GM18951 (cell line): Measurements from ENCODE around the gene TMEM212.

Experiments
- POLR2A ChIP-seq: IDR thresholded peaks from 4 replicates; pipeline ENCODE4 v1.6.1; 2011; ENCODE audit warnings: mild to moderate bottlenecking; ENCODE audit not compliant: insufficient read length, insufficient read depth; ENCODE audit errors: extremely low read depth
- in situ Hi-C: fragments of 300-500 bp; cut with MboI; formaldehyde crosslinking; loops from one replicate; pipeline ENCODE4 v1.12.0; 2022; ENCODE audit warnings: low sequenced_read_pairs, mixed read lengths, inconsistent platforms; ENCODE audit not compliant: unreplicated experiment

Gene TMEM212

DNA sequence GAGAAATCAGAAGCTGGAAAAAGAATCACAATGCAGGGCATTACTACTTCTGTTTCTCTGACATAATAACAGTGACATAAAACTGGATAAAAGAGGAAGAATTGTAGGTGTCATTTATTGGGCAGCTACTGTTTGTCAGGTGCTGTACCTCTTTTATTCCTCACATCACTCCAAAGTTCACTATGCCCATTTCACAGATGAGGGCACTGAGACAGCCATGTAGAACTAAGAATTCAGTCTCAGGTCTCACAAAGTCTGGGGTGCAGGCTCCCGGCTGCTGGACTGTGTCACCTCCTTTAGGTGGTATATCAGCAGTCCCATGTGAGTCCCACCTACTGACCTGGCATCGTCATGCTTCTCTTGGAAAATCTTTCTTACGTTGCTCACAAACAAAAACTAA is 20.8 kb downstream of the TMEM212 start:
- in situ Hi-C loops, result no loop called here
- no peak for TF ChIP-seq POLR2A

DNA sequence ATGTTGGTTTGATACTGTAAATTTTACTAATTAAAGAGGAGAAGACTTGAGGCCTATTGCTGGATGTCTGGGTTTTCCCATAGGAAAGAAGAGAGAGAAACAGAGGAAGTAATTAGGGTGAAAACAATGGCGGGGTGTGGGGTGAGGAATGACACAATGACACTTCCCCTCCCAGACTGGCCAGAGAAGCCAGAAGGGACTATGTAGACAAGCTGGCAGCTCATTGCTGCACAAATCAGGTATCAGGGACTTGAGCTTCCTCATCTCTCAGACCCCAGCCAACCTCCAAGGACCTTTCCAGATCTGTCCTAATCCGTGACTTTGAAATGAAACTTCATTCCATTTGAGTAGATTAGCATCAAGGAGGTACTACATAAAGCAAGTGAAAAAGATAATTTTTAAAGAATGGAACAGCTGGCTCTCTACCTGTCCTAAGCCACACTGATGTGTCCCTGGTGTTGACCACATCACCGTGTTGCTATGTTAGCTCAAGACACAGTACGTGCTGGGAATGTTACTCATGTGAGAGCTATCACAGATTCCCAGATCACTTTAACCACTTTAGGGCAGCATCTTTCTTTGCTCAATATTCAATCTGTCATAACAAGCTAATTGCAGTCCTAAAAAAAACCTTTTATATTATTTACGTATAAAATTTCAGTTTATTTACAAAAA is 22.2 kb downstream of the TMEM212 start:
- in situ Hi-C loops, result no loop called here
- TF ChIP-seq POLR2A, result no peak

DNA sequence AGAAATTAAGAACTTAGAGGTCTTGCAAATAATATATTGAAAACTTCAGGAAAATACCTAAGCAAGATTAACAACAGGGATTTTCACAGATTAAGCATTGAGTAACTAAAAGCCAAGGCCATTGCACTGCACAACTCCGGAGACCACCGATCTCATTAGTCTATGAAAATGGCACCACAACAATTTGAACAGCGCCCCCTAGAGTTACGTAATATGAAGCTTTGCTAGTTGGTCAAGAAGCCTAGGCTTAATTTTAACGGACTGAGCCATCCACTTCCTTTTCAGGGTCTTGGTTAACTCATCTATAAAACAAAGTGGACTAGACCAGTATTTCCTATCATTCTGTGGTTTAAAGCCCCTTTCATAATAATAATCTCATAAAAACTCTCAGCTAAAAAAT is 24.8 kb downstream of the TMEM212 start:
- no peak for TF ChIP-seq POLR2A
- in situ Hi-C loops, result no loop called here

DNA sequence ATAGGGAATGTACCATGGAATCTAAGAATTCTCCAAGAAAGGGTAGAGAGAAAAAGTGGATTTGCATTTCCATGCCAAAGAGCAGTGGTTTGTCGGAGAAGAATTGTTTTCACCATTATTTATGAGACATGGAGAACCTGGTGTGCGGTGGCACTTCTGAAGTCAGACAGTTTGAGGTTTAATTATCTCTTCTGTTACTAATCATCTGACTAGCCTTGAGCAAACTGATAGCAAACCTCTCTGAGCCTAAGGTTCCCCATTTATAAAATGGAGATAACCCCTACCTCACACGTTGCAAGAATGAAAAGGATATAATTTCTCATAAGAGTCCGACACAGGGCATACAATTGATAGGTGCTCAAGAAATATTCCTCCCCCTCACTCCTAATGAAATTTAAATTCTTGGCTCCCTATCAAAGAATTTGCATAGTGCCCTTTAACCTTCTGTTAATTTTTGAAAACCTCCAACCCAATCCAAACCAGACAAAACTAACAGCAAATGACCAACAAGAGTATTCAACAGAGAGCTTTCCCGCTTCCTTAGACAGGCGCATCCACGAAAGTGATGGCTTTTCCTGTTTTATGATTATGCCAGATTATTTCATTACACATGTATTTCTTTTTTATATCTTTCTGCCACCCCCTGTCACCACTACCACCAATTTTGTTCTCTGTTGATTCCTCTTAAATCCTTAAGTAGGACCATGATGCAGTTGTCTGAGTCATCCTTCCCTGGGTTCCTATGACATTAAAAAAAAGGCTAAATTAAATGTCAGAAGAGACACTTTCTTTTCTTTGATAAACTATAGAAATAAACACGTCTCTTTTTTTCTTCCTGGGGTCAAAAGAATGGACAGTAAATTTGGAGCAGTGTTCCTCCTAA is 28.5 kb downstream of the TMEM212 start:
- in situ Hi-C loops, result no loop called here
- no peak for TF ChIP-seq POLR2A

DNA sequence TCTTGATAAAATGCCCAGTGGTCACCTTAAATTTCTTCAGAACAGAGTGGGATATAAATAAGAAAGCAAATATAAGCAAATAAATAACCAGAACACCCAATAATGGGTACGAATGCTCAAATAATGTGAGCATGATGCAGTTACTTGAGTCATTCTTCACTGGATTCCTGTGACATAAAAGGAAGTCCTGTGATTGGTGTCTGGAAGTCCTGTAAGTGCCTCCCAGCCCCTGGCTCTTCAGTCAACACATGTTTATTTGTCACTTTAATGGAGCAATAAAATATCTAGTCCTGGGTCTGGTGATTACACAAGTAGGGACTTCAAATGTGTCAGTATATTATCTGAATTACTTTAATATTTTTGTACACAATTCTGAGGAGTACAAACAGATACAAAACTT is 30.4 kb downstream of the TMEM212 start:
- in situ Hi-C loops, result no loop called here

DNA sequence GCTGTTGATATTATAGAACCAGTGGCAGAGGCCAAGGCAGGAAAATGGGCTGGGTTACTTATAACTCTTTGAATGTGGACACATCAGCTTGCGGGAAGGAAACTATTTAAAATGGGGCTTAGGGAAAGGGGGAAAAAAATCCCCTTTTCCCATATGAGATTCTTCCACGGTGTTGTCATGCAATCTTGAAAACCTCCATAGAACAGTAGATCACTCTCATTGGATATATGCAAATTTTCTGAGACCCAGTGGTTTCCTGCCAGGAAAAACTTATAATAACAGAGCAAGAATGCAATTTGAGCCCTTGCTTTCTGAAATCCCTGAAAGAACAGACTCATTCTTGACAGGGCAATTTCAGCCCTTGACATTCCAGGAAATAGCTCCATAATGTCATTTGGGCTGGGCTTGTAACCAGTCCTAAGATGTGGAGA is 31.1 kb downstream of the TMEM212 start:
- in situ Hi-C loops, result no loop called here
- no peak for TF ChIP-seq POLR2A

More for the DNA sequence above, 30.4 kb downstream of the TMEM212 start:
- TF ChIP-seq POLR2A, result no peak

DNA sequence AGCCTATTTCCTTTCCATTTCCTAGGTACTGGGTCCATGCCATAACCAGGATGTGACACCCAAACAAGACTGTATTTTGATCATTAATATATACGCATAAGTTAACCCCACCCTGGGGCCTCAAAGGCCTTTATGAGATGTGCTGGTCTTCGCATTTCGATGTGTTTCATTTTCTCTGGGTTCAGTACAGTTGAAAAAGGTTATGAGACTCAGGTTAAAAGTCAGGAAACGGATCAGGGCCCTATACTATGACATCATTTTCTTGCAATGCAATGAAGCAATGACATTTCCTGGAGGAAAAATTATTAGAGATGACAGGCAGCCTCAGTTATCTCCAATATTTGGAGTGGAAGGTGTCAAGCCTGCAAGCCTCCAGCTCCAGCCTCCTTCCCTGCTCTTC is 31.7 kb downstream of the TMEM212 start:
- in situ Hi-C loops, result no loop called here
- no peak for TF ChIP-seq POLR2A

DNA sequence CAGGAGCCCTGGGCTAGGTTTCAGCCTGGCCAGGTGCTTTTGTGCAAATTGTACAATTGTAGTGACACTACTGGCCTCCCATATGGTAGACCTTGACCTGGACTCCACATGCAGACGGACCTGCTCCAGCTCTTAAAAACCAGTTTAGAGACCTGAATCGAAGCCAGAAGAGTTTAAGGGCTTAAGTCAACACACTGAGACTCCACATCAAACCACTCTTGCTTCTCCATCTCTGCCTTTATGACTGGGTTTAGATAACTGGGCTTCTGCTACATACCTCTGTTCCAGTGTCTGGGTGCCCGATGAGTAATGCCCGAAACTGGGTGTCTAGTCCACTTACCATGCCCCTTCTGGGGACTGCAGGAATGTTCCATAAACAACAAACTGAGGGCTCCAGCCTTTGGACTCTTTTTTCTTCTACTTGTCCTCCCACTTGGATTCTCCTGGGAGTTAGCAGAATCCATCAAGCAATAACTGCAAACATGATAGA is 32.8 kb downstream of the TMEM212 start:
- no peak for TF ChIP-seq POLR2A
- in situ Hi-C loops, result no loop called here

DNA sequence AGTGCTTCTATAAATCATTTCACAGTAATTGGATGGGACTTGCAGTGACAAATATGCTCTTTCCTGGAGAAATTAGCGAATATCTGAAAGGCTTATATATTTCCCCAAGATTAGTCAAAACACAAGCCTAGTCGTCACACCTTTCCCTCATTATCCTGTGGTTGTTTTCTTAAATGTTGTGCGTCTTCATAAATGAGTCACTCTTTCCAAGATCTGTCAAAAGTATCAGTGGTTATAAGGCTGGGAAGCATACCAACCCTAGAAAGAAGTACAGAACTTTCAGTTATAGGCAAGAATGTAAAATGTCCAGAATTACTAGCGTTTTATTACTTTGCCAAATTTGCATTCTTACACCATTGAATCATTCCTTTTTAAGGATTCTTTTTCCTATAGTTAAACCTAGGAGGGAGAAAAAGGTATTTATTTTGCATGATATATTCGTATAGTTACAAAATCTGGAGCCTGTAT is 33.6 kb downstream of the TMEM212 start:
- in situ Hi-C loops, result no loop called here
- no peak for TF ChIP-seq POLR2A

DNA sequence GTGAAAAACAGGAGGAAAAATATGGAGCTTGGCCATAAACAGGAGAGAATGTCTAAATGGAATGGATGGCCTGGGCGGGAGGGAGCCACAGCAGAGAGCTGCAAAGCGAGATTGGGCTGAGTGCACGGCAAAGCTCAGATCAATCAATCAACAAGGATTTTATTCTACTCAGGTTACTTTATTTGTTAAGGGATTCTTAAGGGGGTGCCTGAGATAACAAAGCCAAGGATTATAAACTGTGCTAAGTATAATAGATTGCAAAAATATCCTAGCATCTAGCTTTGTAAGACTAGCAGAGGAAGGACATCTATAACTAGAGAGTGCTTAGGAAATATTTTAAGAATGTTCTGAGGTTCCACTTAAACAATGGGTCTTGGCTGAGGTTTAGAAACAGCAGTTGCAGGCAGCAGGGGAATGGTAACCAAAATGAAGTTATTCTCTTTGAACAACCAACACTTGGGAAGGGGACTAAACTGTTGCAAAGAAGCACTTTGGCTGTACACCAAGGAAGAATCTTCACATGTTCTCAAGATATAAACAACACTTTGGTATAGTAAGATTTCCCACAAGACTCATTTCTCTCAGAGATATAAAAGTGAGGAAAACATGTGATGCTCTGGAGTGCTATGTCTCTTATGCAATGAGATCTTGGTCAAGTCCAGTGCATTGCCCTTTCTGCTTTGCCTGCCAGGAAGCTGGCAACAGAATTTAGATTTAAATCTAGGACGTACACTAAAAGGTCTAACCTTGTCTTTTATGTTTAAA is 35.5 kb downstream of the TMEM212 start:
- no peak for TF ChIP-seq POLR2A
- in situ Hi-C loops, result no loop called here

DNA sequence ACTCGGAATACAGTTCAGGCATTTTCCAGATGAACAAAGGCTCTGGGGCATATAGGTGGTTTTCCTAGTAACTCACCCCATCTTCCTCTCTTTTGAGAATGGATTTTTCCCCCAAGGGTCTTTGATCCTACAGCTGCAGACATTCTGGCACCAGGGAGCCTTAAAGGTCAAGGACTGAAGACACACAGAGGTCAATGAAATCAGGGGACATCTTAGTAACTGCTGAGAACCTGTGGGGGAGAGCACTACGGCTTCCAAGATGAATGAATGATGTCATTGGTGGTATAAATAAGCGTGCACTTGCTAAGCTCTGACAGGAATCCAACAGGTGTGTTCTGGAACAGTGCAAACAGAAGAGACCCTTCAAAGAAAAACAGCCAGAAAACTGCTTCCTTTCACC is 36.3 kb downstream of the TMEM212 start:
- in situ Hi-C loops, result no loop called here
- no peak for TF ChIP-seq POLR2A

DNA sequence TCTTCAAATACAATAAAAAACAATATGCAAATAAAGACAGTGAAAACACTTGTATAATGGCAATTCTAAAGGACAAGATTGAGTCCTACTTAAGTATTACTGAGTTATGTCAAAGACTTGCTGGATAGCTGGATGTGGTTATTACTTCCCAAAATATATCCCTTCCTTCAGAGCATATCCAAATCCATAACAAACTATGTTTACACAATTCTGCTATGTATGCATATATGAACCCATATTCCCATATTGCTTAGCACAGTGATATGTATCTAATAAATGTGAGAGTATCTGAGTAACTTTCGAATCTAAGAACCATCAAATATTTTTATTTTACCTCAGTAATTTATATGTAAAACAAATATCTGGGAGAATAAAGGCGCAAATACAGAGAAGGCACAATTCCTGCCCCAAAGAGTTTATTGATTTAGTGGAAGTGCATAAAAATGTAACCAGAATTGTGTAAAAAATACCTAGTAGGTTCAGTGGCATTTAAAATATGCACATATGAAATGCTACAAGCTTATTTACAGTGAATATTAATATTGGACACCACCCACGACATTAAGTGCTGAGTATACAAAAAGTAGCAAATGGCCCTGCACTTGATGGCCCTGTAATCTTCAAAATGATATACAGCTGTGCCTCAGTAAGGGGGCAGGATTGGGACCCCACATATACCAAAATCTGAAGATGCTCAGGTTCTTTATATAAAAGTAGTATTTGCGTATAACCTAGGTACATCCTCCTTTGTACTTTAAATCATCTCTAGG is 37.1 kb downstream of the TMEM212 start:
- in situ Hi-C loops, result no loop called here
- no peak for TF ChIP-seq POLR2A

DNA sequence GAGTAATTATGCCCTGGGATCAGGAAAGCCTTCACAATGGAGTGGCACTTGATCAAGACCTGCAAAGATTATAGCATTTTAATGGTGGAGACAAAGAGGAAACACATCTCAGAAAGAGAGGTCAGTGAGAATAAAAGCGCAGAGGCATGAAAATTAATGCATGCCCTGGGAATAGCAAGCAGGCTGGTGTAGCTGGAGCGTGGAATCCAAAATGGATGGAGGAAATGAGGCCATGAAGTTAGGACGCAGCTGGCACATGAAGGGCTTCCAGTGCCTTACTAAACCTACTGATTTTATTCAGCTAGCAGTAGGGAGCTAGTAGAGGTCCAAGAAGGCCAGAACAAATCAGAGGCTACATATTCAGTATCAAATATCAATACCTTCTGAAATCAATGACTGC is 38.1 kb downstream of the TMEM212 start:
- no peak for TF ChIP-seq POLR2A
- in situ Hi-C loops, result no loop called here
